HuH-7 (cell line): ENCODE data around the gene TEC.

Experiments
- DNase-seq: peaks from one replicate; pipeline ENCODE4 v3.0.0; 2011; ENCODE audit warnings: low spot score

TEC gene

GRCh38 chr4:48163746-48164145, 105.9 kb downstream of the TEC start:
- DNase-seq, result no peak

GRCh38 chr4:48162162-48162561, 107.5 kb downstream of the TEC start:
- DNase-seq, result no peak

- DNase-seq, result no peak
Measured at GRCh38 chr4:48157271-48157670, 112.4 kb downstream of the TEC start.

GRCh38 chr4:48156423-48156822, 113.2 kb downstream of the TEC start:
- no peak for DNase-seq

GRCh38 chr4:48153791-48154550, 115.7 kb downstream of the TEC start:
- DNase-seq, result no peak

GRCh38 chr4:48152259-48152658, 117.4 kb downstream of the TEC start:
- DNase-seq, result no peak

GRCh38 chr4:48149827-48150370, 119.7 kb downstream of the TEC start:
- no peak for DNase-seq

GRCh38 chr4:48147621-48148020, 122.0 kb downstream of the TEC start:
- no peak for DNase-seq

- peak; percentile 20 for DNase-seq
Measured at GRCh38 chr4:48141048-48141447, 128.6 kb downstream of the TEC start.

- DNase-seq, result no peak
Measured at GRCh38 chr4:48139691-48140090, 129.9 kb downstream of the TEC start.

GRCh38 chr4:48138936-48139335, 130.7 kb downstream of the TEC start:
- no peak for DNase-seq

GRCh38 chr4:48138511-48138910, 131.1 kb downstream of the TEC start:
- DNase-seq, result no peak

- DNase-seq, result no peak
Measured at GRCh38 chr4:48137846-48138245, 131.8 kb downstream of the TEC start.

GRCh38 chr4:48134081-48134480, 135.6 kb downstream of the TEC start, which contains the start of gene TXK:
TSS of gene TXK (minus strand) at chr4:48134250. CDS start at chr4:48134170, 80 bp downstream.
- no peak for DNase-seq

- no peak for DNase-seq
Measured at GRCh38 chr4:48133669-48134068, 136.0 kb downstream of the TEC start.

- DNase-seq, result no peak
Measured at GRCh38 chr4:48131736-48132135, 137.9 kb downstream of the TEC start.

- no peak for DNase-seq
Measured at GRCh38 chr4:48130100-48130499, 139.5 kb downstream of the TEC start.

- DNase-seq, result no peak
Measured at GRCh38 chr4:48129307-48130014, 140.2 kb downstream of the TEC start.

- peak; percentile 51 for DNase-seq
Measured at GRCh38 chr4:48127682-48128404, 141.8 kb downstream of the TEC start.

GRCh38 chr4:48127231-48127630, 142.4 kb downstream of the TEC start:
- no peak for DNase-seq

- DNase-seq, result no peak
Measured at GRCh38 chr4:48126621-48127020, 143.0 kb downstream of the TEC start.

- DNase-seq, result no peak
Measured at GRCh38 chr4:48124870-48125269, 144.8 kb downstream of the TEC start.

- no peak for DNase-seq
Measured at GRCh38 chr4:48122756-48123155, 146.9 kb downstream of the TEC start.
